OCI-LY7 (cell line): ENCODE results near the gene TPTE2.
A peak's percentile ranks its signal among the peaks of the same experiment; 100 is the strongest.
"Not testable (repeated sequence)": the region's sequence is repeated elsewhere in the genome, so short reads cannot be mapped to it uniquely, and the experiment has no call there.

Experiments
- CTCF ChIP-seq: fragments of 200-600 bp; sonication (generic); conservative IDR thresholded peaks from 2 replicates; pipeline ENCODE4 v1.5.1; 2014; ENCODE audit warnings: mild to moderate bottlenecking, antibody characterized with exemption, low read length, moderate library complexity, mixed read lengths
- EZH2phosphoT487 ChIP-seq: fragments of 200-600 bp; sonication (generic); IDR thresholded peaks from 2 replicates; pipeline ENCODE4 v1.6.1; 2018; ENCODE audit warnings: low read depth, borderline replicate concordance, mild to moderate bottlenecking, mixed run types, antibody characterized with exemption, low read length, moderate library complexity, mixed read lengths

- TF ChIP-seq CTCF = peak; percentile 47
- not testable (repeated sequence) for TF ChIP-seq EZH2phosphoT487
Observed at GRCh38 chr13:19439056-19439686, 122.2 kb downstream of the TPTE2 start.
